ENCODE data around the gene TOR3A.

The TOR3A gene

GRCh38 chr1:179077396-179077795, 4.5 kb upstream of the TOR3A start:
- no peak for DNase-seq

GRCh38 chr1:179079113-179079761, 2.6 kb upstream of the TOR3A start:
- peak; percentile 9 for DNase-seq

- DNase-seq, result peak; percentile 41
These were observed 794 bp upstream of the TOR3A start for GRCh38 chr1:179080866-179081686.

- DNase-seq, result peak; percentile 25
These were observed 596 bp downstream of the TOR3A start for GRCh38 chr1:179082333-179082998.

- DNase-seq, result peak; percentile 21
These were observed 1.1 kb downstream of the TOR3A start for GRCh38 chr1:179082999-179083335.

DNA sequence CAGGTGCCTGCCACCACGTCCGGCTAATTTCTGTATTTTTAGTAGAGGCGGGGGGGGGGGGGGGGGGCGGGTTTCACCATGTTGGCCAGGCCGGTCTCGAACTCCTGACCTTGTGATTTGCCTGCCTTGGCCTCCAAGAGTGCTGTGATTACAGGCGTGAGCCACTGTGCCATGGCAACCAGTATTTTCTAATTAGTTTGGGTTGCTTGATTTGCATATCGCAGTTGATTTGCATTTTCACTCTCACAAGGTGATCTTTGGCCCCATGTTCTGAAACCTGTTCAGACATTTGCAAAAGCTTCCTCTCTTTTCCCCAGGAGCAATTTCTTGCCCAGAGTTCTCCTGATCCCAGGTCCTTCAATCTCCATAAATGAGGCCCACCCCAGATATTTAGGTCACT, 1.7 kb downstream of the TOR3A start:
- no peak for DNase-seq

- no peak for DNase-seq
These were observed 5.8 kb downstream of the TOR3A start for GRCh38 chr1:179087665-179088064.

GRCh38 chr1:179089827-179090482, 8.1 kb downstream of the TOR3A start:
- DNase-seq, result no peak

DNA sequence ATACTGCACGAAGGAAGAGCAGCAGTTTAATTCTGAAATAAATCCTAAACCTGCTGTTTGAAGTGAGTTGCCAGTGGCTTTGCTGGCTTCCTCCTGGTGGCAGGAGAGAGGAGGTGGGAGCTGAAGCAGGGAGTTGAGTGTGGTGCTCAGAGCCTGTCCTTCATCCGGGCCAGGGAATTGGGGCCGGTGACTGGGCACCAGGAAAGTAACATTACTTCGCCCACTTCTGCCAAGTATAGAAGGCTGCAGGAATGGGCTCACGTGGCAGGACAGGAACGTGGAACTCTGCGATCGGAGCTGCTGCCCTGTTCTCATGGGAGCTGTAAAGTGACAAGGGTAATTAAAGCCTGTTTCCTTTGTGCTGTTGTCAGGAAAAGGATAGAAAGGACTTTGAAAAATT, 8.7 kb downstream of the TOR3A start:
- no peak for DNase-seq

- no peak for DNase-seq
These were observed 9.1 kb downstream of the TOR3A start for GRCh38 chr1:179090923-179091322.

GRCh38 chr1:179091691-179092165, 9.9 kb downstream of the TOR3A start:
- DNase-seq, result no peak

- DNase-seq, result no peak
These were observed 11.1 kb downstream of the TOR3A start for GRCh38 chr1:179092896-179093461.

DNA sequence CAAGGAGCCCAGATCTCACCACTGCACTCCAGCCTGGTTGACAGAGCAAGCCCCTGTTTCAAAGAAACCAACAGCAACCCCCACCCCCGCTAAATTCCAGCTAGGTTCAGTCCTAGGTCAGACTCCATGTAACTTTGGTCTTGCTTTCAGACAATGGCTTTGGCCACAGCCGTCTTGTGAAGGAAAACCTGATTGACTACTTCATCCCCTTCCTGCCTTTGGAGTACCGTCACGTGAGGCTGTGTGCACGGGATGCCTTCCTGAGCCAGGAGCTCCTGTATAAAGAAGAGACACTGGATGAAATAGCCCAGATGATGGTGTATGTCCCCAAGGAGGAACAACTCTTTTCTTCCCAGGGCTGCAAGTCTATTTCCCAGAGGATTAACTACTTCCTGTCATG, 12.9 kb downstream of the TOR3A start:
- no peak for DNase-seq

DNA sequence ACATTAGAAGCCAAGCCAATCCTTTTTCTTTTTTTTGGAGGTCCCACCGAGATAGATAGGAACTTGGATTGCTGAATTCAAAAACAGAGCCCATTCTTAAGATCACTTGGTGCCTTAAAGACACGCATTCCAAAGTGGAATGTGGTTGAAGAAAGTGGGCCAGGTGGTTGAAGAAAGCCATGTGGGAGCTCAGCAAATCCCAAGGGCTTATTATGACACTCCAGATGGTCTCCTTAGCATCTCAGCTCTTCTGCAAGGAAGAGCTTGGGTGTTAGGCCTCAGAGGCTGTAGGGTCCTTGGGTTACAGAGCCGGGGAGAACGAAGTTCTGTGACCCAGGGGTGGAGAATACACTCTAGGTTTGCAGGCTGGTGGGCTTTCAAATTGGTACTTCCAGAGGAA, 13.5 kb downstream of the TOR3A start:
- no peak for DNase-seq

- DNase-seq, result no peak
These were observed 14.1 kb downstream of the TOR3A start for GRCh38 chr1:179095924-179096323.

DNA sequence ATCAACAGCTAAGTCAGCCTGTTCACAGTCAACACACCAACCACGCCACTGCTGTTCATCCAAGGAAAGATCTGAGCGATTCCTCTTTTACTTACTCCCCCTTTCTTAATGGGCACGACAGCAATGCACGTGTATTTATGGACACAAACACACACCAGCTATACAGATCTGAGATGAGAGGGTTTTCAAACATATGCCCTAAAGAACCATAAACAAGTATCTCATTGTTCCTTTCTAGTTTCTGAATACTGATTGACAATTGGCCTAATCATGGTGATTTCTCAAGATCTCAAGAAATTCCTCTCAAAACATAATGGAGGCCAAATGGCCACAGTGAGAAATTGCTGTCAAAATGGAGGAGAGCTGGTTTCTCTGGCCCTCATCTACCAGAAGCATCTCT, 18.0 kb downstream of the TOR3A start:
- no peak for DNase-seq

GRCh38 chr1:179101566-179101965, 19.7 kb downstream of the TOR3A start:
- no peak for DNase-seq

DNA sequence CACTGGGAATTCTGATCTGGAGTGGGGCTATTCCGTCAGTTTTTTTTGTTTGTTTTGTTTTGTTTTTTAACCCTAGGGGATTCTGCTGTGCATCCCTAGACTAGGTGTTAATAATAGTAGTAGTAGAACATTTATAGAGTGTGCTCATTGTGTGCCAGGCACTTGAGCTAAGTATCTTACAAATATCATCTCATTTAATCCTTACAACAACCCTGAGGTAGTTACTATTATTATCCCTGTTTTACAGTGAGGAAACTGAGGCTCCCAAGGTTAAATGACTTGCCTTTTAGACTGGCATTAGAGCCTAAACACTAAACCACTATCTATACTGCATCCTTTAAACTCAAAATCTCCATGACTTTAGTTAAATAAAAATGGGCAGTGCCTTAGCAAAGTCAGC, 22.1 kb downstream of the TOR3A start:
- no peak for DNase-seq

GRCh38 chr1:179104611-179105250, 22.9 kb downstream of the TOR3A start:
- DNase-seq, result no peak

DNA sequence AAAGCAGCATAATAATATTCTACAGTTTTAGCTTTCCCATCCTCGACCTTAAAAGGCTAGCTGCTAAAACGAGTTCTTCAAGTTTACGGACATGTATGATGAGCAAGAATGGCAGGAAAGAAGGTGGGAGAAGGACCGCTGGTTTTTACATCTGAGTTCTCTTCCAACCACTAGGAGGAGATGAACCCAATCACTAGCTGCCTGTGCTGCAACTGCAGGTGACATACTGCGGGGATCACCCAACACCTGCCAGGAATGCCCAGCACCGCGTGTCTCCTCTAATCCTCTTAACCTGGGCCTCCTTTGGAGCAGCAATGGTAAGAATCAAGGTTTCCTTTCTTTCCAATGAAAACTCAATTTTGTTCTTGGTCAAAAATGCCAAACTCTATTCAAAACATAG, 23.5 kb downstream of the TOR3A start:
- DNase-seq, result no peak

DNA sequence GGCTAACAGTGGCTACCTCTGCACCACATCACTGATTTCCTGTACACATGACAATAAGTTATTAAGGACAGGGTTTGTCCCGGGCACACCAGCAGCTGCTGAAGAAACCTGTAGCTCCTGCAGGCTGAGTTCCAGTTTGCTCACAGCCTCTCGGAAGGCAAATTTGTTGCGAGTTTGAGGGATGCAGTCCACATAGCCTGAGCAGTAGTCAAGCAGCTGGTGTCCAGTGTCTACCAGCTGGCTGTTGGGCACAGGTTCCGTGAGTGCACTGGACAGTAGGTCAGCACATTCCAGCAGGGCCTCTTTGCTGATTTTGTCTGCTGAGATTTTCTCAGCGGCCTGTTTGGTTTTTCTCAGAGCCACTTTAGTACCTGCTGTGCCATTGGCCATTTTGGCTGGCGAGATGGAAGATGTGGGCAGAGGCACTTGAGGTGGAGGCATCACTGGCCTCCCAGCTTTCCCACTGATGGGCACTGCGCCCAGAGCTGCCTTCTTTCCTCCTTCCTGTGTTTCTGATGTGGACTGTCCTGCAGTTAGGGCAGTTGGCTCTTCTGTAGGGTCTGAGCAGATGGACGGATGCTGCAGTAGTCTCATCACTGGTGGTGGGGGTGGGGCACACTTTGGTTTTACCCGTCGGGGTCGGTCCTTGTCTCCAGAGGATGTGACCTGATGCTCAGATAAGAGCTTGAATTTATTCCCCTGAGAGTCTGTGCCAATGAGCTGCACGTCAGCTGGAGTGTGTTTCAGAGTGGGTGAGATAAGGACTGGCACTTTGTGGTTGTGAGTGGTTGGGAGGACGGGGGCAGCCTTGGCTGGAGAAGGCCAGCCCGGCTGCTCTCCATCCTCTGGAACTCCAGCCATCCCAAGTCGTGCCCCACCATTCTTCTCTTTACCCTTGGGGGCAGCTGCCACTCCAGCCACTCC, 26.1 kb downstream of the TOR3A start:
- DNase-seq, result no peak

All from T-helper 9 cell (primary cell).